ENCODE results near the gene STOML2.
A peak's percentile ranks its signal among the peaks of the same experiment; 100 is the strongest.

The STOML2 gene

DNA sequence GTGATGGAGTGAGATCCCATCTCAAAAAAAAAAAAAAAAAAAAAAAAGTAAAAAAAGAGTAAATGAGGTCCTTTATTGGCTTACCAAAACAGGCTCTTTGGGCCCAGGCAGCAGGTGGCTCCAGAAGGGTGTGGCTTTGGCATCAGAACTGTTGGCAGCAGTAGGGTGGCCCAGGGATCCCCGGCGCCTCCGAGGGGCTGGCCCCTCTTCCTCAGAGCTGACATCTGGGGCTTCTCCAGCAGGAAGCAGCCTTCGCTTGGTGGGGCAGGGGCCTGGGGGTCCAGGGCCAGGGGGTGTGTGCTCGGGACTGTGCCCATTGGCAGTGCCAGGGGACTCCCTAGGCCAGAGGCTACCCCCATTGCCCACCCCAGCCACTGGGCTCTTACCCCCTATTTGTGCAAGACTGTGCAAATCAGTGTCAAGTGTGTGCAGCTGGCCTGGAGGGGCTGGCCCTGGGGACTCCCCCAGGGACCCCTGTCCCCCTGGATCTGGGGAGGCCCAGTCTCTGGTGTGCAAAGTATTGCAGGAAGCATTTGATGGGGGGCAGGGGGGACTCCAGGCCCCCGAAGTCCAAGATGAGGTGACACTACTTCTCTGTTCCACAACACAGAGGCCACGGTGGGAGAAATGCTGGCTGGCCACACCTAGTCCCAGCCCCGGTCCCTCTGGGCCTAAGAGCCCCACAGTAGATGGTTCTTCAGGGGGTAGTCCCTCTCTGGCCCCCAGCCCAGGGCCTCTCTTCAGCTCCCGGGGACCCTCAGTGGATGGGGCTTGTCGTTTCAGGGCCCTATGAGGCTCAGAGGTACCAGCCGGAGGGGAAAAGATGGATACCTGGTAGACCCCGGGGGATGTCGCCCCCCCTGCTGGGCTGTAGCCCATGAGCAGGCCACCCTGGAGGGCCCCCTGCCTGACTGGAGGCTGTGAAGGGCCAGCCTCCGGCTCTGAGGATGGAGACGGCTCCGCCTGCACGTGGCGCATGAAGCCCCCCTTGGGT is 4.7 kb upstream of the STOML2 start:
- DNase-seq, result no peak

- DNase-seq, result no peak
Measured at GRCh38 chr9:35106343-35106730, 3.4 kb upstream of the STOML2 start.

GRCh38 chr9:35105571-35106342 is 2.8 kb upstream of the STOML2 start:
- DNase-seq, result no peak

DNA sequence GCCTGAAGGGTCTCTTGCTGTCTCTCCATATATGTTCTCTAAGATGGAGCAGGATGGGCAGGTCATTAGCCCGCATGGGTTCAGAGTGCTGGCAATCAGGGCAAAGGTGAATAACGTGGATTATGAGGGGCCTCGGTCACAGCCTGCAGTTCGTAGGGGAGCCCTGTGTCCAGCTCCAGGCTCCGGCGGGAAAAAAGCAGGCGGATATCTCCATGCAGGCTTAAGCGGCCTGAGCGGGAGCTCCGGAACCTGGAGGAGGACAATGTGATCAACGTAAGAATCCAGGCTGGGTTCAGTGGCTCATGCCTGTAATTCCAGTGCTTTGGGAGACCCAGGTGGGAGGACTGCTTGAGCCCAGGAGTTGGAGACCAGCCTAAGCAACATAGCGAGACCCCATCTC is 2.2 kb upstream of the STOML2 start:
- no peak for DNase-seq

DNA sequence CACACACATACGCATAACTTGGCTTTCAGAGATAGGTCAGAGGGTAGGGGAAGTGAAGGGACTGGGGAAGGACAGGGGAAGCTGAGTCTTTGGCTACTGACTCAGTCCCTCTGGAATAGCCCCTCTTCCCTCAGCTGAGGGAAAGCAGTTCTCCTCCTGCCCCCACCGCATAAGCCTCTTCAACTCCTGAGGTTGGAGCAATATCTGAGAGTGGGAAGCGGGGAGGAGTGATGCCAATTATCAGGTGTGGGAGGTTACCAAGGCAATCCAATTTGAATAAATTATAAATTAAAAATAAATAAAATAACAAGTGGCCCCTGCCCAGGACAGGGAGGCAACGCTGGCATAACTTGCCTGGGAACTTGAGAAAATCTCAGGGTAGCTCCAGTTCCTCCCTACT is 1.7 kb upstream of the STOML2 start:
- DNase-seq, result no peak

DNA sequence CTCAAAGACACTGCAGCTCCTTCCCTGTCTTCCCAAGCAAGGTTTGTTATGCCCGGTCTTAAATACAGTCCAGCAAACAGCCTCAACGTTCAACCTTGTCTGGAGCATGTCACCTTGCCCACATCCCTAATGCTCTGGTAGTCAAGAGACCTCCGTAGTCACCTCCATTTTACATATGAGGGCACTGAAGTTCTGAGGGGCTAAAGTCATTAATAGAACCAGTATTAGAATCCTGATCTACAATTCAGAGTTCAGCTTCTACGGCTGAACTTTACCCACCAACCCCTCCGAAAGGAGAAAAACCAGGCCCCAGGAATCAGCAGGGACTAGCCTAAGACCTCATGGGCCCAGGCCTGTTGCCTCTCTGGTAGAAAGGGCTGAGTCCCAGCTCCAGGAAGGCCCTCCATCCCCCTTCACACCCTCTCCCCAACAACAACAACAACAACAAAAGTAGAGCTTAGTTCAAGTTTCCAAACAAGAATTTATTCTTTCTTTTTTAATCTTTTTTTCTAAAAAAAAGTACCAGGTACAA is 795 bp upstream of the STOML2 start:
- DNase-seq, result no peak

DNA sequence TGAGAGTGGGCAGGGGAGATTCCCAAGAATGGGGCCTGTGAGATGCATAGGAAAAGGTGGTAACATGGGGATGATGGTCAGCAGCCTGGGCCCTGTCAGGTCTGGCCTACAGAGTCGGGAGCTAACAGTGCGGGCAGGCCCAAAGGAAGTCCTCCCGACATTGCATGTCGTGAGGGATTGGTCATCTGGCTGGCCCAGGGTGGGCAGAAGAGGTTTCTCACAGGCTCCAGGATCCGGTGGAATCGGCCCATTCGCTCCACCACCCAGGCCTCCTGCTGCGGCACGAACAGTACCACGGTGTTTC is 514 bp downstream of the STOML2 start:
- no peak for DNase-seq

DNA sequence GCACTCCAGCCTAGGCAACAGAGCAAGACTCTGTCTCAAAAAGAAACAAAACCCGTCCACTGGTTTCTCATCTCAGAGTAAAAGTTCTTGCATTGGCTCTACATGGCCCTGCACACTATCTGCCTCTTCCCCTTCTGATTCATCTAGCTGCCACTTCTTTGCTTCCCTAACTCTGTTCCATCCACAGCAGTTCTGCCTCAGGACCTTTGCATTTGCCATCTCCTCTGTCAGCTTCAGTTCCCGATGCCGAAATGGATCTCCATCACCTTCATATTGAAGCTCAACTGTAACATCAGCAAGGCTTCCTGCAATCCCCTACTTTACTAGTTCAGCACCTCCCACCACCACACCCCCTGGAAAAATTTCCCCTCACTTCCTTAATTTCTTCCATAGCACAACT is 5.4 kb downstream of the STOML2 start:
- no peak for DNase-seq

DNA sequence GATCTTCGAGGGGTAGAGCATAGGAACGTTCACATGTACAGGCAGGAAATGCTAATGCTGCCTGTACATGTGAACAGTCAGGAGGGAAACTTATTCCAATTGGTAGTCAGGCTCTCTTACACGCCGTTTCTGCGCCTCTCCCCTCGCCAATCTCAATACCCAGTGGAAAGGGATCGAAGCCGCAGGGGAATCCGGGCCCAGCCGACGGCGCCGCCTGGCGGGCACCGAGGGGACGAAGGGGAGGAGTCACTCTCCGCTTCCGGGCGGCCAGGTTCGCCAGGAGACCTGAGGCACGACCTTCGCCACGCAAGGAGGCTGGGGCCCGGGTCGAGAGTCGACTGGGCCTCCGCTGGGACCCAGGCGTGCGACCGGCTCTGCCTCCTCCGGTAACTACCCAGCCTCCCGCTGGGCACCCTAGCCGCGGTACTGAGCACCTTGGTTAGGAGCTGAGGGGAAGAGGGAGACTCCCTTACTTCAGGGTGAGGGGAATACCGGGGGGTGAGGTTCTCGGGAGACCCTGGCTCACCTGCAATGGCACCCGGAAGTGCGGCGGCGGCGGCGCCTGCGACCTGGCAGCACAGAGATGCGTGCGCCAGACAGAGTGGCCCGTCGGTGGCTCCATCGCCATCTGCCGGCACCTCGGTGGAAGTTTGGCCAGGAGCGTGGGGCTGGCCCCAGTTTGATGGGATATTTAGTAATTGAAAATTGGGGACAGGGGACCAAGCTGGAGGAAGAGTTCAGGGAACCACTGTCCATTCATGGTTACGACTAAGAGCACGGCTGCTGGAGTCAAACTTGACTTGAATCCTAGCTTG is 6.7 kb downstream of the STOML2 start, which contains the start of gene PIGO:
Gene PIGO, minus strand, starts transcription at position 557 of the 815 bp plus-strand sequence. CDS start 1,026 bp downstream, outside the sequence.
- DNase-seq, result peak; percentile 91

- no peak for DNase-seq
Measured at GRCh38 chr9:35091536-35091935, 11.4 kb downstream of the STOML2 start.

DNA sequence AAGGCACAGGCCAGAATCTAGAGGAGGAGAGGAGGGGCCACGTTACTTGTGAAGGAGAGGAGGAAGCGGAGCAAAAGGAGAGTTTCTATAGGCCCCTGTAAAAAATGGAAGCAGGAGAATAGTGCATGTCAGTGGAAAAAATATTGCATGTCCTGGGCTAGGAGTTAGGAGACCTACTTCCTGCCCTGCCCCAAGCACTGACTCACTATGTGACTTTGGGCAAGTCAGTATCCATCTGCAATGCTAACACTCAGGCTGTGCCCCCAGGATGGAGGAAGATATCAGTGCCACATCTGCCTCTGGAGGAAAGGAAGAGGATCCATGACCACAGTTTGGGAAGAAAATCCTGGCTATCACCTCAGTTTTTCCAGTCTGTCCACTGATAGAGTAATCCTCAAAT is 13.5 kb downstream of the STOML2 start:
- DNase-seq, result no peak

DNA sequence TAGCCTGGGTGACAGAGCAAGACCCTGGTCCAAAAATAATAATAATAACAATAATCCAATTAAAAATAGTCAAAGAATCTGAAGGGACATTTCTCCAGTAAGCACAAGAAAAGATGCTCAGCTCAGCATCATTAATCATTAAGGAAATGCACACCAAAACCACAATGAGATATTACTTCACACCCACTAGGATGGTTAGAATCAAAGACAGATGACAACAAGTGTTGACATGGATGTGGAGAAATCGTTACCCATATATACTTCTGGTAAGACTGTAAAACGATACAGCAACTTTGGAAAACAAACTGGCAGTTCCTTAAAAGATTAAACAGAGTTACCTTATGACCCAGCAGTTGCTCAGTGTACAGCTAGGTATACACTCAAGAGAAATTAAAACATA is 17.9 kb downstream of the STOML2 start:
- no peak for DNase-seq

DNA sequence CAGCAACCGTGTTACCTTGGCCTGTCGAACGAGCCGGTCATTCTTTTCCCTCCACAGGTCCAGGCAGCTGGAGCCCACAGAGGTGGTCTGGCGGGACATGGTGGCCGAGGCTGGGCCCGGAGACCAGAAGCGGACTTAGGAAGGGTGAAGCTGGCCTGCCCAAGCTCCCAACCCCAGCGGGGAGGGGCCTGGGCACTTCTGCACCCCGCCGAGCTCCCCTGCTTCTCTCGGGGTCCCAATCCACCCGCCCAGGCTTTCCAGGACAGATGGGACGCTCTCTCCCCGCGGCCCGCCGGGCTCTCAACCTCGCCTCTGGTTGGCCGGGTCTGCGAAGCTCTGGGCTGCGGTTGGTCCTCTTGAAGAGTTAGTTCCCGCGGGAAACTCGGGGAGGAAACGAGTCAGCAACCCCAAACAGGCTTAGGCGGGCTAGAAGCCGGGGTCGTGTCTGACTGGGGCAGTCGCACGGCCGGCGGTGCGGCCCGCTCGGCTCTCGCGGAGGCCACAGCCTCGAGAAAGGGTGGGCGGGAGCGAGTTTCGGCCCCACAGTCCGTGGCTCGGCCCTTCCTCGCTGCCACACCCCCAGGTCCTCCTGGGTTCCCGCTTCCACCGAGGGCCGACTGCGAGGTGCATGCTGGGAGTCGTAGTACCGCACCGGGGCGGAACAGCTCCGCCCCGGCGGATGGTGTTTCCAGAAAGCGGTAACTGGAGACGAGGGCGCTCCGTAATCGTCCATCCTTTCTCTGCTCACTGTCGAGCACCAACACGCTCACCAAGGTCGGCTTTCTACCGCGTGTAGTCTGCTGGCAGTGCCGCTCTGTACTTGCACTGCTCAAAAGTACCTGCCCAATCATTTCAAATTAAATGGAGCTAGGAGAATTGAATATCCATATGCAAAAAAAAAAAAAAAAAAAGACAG is 23.2 kb downstream of the STOML2 start, which contains the start of gene FANCG:
Gene FANCG, minus strand, starts transcription at position 517 of the 916 bp plus-strand sequence. Its CDS starts 418 bp downstream, at position 99.
- DNase-seq, result peak; percentile 85 to 88

- DNase-seq, result peak in 1 of 2 donors; percentile 19
Measured at GRCh38 chr9:35079041-35079425, 23.9 kb downstream of the STOML2 start.

GRCh38 chr9:35078066-35078465 is 24.9 kb downstream of the STOML2 start:
- DNase-seq, result no peak

GRCh38 chr9:35076848-35077247 is 26.1 kb downstream of the STOML2 start:
- no peak for DNase-seq

DNA sequence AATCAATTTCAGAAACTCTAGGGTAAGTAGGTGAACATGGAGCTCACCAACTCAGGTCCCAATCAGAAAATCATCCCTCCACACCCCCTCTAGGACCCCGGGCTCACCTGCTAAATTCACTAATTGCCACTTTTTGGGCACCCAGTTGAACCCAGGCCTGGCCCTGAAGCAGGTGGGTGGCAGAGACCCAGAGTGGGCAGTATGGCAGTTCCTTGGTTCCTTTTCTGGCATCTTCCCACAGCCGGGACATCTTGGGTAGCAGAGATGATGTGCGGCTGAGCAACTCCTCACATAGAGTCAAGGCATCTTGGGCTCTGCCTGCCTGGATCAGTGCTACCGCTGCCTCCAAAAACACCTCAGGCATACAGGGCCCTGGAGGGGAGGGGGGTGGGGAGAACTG is 27.6 kb downstream of the STOML2 start:
- no peak for DNase-seq

DNA sequence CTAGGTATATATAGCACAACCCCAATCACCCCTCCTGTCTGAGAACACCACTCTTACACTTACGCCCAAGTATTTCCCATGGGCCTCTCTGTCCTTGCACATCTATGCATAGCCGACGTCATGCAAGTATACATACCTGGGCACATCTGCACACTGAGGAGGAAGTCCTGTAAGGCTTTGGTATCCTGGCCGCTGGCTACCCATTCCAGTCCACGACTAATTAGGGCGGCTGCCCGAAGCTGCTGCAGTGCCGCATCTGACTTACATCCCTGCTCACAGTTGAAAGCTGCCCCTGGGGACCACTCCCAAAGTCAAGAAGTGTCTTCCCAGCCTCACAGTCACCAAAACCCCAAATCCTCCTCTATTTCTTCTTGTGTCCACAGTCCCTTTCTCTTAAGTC is 28.1 kb downstream of the STOML2 start:
- DNase-seq, result no peak

GRCh38 chr9:35074141-35074540 is 28.8 kb downstream of the STOML2 start:
- DNase-seq, result no peak

GRCh38 chr9:35073279-35073612 is 29.7 kb downstream of the STOML2 start:
- DNase-seq, result no peak

- DNase-seq, result peak; percentile 95 to 97
Measured at GRCh38 chr9:35072461-35073278, 30.3 kb downstream of the STOML2 start, which contains the start of gene VCP. VCP (minus strand) TSS chr9:35072625; CDS start chr9:35072353, 272 bp downstream.
